Measurements from ENCODE around the gene NTN5.
"Not testable (repeated sequence)": the region's sequence is repeated elsewhere in the genome, so short reads cannot be mapped to it uniquely, and the experiment has no call there.

The NTN5 gene

GRCh38 chr19:48632692-48633147, 40.1 kb downstream of the NTN5 start:
- Histone ChIP-seq H3K9ac (ENCODE audit: low read length) (no peak overlapping the region), H3K27me3 (ENCODE audit: control insufficient read depth in 1 of 2, insufficient read depth in 2 of 2, low read length in 2 of 2) (no peaks in the 10 kb centered on the region), H3K9me3 (ENCODE audit: low read length) (no peaks in the 10 kb centered on the region), H3K4me1 (ENCODE audit: insufficient read depth, low read length) (peaks cover 54% of the 10 kb centered on the region), H3K27ac (ENCODE audit: low read depth, low read length) (no peak overlapping the region), H3K36me3 (ENCODE audit: insufficient read depth, low read length) (peaks cover 39% of the 10 kb centered on the region), H3K4me3 (ENCODE audit: low read depth in 1 of 2, low read length in 2 of 2) (peak overlapping the region in 1 of 2 donors; percentile 2)

- H3K27ac ChIP-seq (ENCODE audit: low read depth, low read length); H3K27me3 ChIP-seq (ENCODE audit: control insufficient read depth in 1 of 2, insufficient read depth in 2 of 2, low read length in 2 of 2); H3K9ac ChIP-seq (ENCODE audit: low read length); H3K9me3 ChIP-seq (ENCODE audit: low read length): not testable (repeated sequence)
- Histone ChIP-seq H3K4me3 (ENCODE audit: low read depth in 1 of 2, low read length in 2 of 2) (peak overlapping the region in 1 of 2 donors; percentile 2), H3K4me1 (ENCODE audit: insufficient read depth, low read length) (peaks cover 54% of the 10 kb centered on the region), H3K36me3 (ENCODE audit: insufficient read depth, low read length) (peaks cover 41% of the 10 kb centered on the region)
These were observed 40.5 kb downstream of the NTN5 start for GRCh38 chr19:48632286-48632685.

- Histone ChIP-seq H3K4me3 (ENCODE audit: low read depth in 1 of 2, low read length in 2 of 2) (no peak overlapping the region), H3K36me3 (ENCODE audit: insufficient read depth, low read length) (peaks cover 44% of the 10 kb centered on the region), H3K4me1 (ENCODE audit: insufficient read depth, low read length) (peaks cover 54% of the 10 kb centered on the region), H3K27ac (ENCODE audit: low read depth, low read length) (no peak overlapping the region), H3K9ac (ENCODE audit: low read length) (no peak overlapping the region), H3K9me3 (ENCODE audit: low read length) (no peaks in the 10 kb centered on the region), H3K27me3 (ENCODE audit: control insufficient read depth in 1 of 2, insufficient read depth in 2 of 2, low read length in 2 of 2) (no peaks in the 10 kb centered on the region)
These were observed 41.6 kb downstream of the NTN5 start for GRCh38 chr19:48631225-48631624.

- H3K9me3 ChIP-seq (ENCODE audit: low read length) = no peaks in the 10 kb centered on the region
- H3K4me1 ChIP-seq (ENCODE audit: insufficient read depth, low read length) = peaks cover 54% of the 10 kb centered on the region
- H3K4me3 ChIP-seq (ENCODE audit: low read depth in 1 of 2, low read length in 2 of 2) = no peak overlapping the region
- H3K36me3 ChIP-seq (ENCODE audit: insufficient read depth, low read length) = peaks cover 44% of the 10 kb centered on the region
- peak overlapping the region; percentile 41 for H3K27ac ChIP-seq (ENCODE audit: low read depth, low read length)
- no peaks in the 10 kb centered on the region for H3K27me3 ChIP-seq (ENCODE audit: control insufficient read depth in 1 of 2, insufficient read depth in 2 of 2, low read length in 2 of 2)
- no peak overlapping the region for H3K9ac ChIP-seq (ENCODE audit: low read length)
These were observed 42.3 kb downstream of the NTN5 start for GRCh38 chr19:48630296-48631063.

GRCh38 chr19:48629599-48630295, 43.1 kb downstream of the NTN5 start:
- Histone ChIP-seq H3K27me3 (ENCODE audit: control insufficient read depth in 1 of 2, insufficient read depth in 2 of 2, low read length in 2 of 2) (no peaks in the 10 kb centered on the region), H3K9ac (ENCODE audit: low read length) (no peak overlapping the region), H3K4me1 (ENCODE audit: insufficient read depth, low read length) (peaks cover 54% of the 10 kb centered on the region), H3K4me3 (ENCODE audit: low read depth in 1 of 2, low read length in 2 of 2) (no peak overlapping the region), H3K36me3 (ENCODE audit: insufficient read depth, low read length) (peaks cover 44% of the 10 kb centered on the region), H3K27ac (ENCODE audit: low read depth, low read length) (peak overlapping the region; percentile 41), H3K9me3 (ENCODE audit: low read length) (no peaks in the 10 kb centered on the region)

GRCh38 chr19:48629297-48629598, 43.6 kb downstream of the NTN5 start:
- peaks cover 44% of the 10 kb centered on the region for H3K36me3 ChIP-seq (ENCODE audit: insufficient read depth, low read length)
- H3K4me1 ChIP-seq (ENCODE audit: insufficient read depth, low read length) = peaks cover 57% of the 10 kb centered on the region
- no peaks in the 10 kb centered on the region for H3K9me3 ChIP-seq (ENCODE audit: low read length)
- H3K27ac ChIP-seq (ENCODE audit: low read depth, low read length) = peak overlapping the region; percentile 41
- H3K9ac ChIP-seq (ENCODE audit: low read length) = no peak overlapping the region
- no peak overlapping the region for H3K4me3 ChIP-seq (ENCODE audit: low read depth in 1 of 2, low read length in 2 of 2)
- no peaks in the 10 kb centered on the region for H3K27me3 ChIP-seq (ENCODE audit: control insufficient read depth in 1 of 2, insufficient read depth in 2 of 2, low read length in 2 of 2)

GRCh38 chr19:48628486-48629296, 44.1 kb downstream of the NTN5 start:
- H3K27me3 ChIP-seq (ENCODE audit: control insufficient read depth in 1 of 2, insufficient read depth in 2 of 2, low read length in 2 of 2) = no peaks in the 10 kb centered on the region
- H3K27ac ChIP-seq (ENCODE audit: low read depth, low read length) = peak overlapping the region; percentile 41
- no peak overlapping the region for H3K9ac ChIP-seq (ENCODE audit: low read length)
- H3K9me3 ChIP-seq (ENCODE audit: low read length) = no peaks in the 10 kb centered on the region
- peaks cover 43% of the 10 kb centered on the region for H3K36me3 ChIP-seq (ENCODE audit: insufficient read depth, low read length)
- no peak overlapping the region for H3K4me3 ChIP-seq (ENCODE audit: low read depth in 1 of 2, low read length in 2 of 2)
- H3K4me1 ChIP-seq (ENCODE audit: insufficient read depth, low read length) = peaks cover 54% of the 10 kb centered on the region

GRCh38 chr19:48627865-48628314, 44.9 kb downstream of the NTN5 start:
- Histone ChIP-seq H3K9me3 (ENCODE audit: low read length) (no peaks in the 10 kb centered on the region), H3K4me1 (ENCODE audit: insufficient read depth, low read length) (peaks cover 53% of the 10 kb centered on the region), H3K27me3 (ENCODE audit: control insufficient read depth in 1 of 2, insufficient read depth in 2 of 2, low read length in 2 of 2) (no peaks in the 10 kb centered on the region), H3K9ac (ENCODE audit: low read length) (no peak overlapping the region), H3K4me3 (ENCODE audit: low read depth in 1 of 2, low read length in 2 of 2) (no peak overlapping the region), H3K27ac (ENCODE audit: low read depth, low read length) (no peak overlapping the region), H3K36me3 (ENCODE audit: insufficient read depth, low read length) (peaks cover 35% of the 10 kb centered on the region)

GRCh38 chr19:48627201-48627864, 45.5 kb downstream of the NTN5 start:
- H3K4me3 ChIP-seq (ENCODE audit: low read depth in 1 of 2, low read length in 2 of 2) = no peak overlapping the region
- H3K27ac ChIP-seq (ENCODE audit: low read depth, low read length) = no peak overlapping the region
- peaks cover 30% of the 10 kb centered on the region for H3K36me3 ChIP-seq (ENCODE audit: insufficient read depth, low read length)
- H3K27me3 ChIP-seq (ENCODE audit: control insufficient read depth in 1 of 2, insufficient read depth in 2 of 2, low read length in 2 of 2) = no peaks in the 10 kb centered on the region
- H3K9ac ChIP-seq (ENCODE audit: low read length) = no peak overlapping the region
- H3K9me3 ChIP-seq (ENCODE audit: low read length) = no peaks in the 10 kb centered on the region
- H3K4me1 ChIP-seq (ENCODE audit: insufficient read depth, low read length) = peaks cover 48% of the 10 kb centered on the region

- Histone ChIP-seq H3K4me3 (ENCODE audit: low read depth in 1 of 2, low read length in 2 of 2) (no peak overlapping the region), H3K9me3 (ENCODE audit: low read length) (no peaks in the 10 kb centered on the region)
These were observed 46.9 kb downstream of the NTN5 start for GRCh38 chr19:48625891-48626327.

More at GRCh38 chr19:48625891-48626327, 46.9 kb downstream of the NTN5 start:
- peaks cover 17% of the 10 kb centered on the region for H3K36me3 ChIP-seq (ENCODE audit: insufficient read depth, low read length)
- peaks cover 36% of the 10 kb centered on the region for H3K4me1 ChIP-seq (ENCODE audit: insufficient read depth, low read length)
- no peak overlapping the region for H3K27ac ChIP-seq (ENCODE audit: low read depth, low read length)
- no peak overlapping the region for H3K9ac ChIP-seq (ENCODE audit: low read length)
- H3K27me3 ChIP-seq (ENCODE audit: control insufficient read depth in 1 of 2, insufficient read depth in 2 of 2, low read length in 2 of 2) = no peaks in the 10 kb centered on the region
